ENCODE data around the gene HTR1D.
"Not testable (repeated sequence)": the region's sequence is repeated elsewhere in the genome, so short reads cannot be mapped to it uniquely, and the experiment has no call there.

HTR1D gene

GRCh38 chr1:23217421-23218115 lies at the start of gene HTR1D:
Gene HTR1D (minus strand): TSS chr1:23217502. CDS start chr1:23194219, 23,283 bp downstream.
- Histone ChIP-seq H3K4me3 (ENCODE audit: low read length) (peak within 1 kb of the TSS; percentile 84), H3K36me3 (ENCODE audit: control insufficient read depth, insufficient read depth, low read length) (no peaks in the 10 kb centered on the region), H3K27ac (ENCODE audit: low read length) (no peak within 1 kb of the TSS), H3K4me1 (ENCODE audit: control insufficient read depth, insufficient read depth, low read length) (peaks cover 4% of the 10 kb centered on the region; the same call in 1 of the 2 replicates), H3K27me3 (ENCODE audit: control insufficient read depth, insufficient read depth, low read length) (no peaks in the 10 kb centered on the region), H3K9me3 (ENCODE audit: control insufficient read depth, insufficient read depth, low read length) (no peaks in the 10 kb centered on the region)
- DNase-seq (ENCODE audit: low read depth, low spot score), result no peak
- no CpG with 5 or more reads among the region's 45 CpGs for WGBS (ENCODE audit: insufficient coverage, insufficient read length)

- H3K27me3 ChIP-seq (ENCODE audit: control insufficient read depth, insufficient read depth, low read length), result no peaks in the 10 kb centered on the region
- H3K27ac ChIP-seq (ENCODE audit: low read length), result no peak overlapping the region
- no peaks in the 10 kb centered on the region for H3K36me3 ChIP-seq (ENCODE audit: control insufficient read depth, insufficient read depth, low read length)
- H3K9me3 ChIP-seq (ENCODE audit: control insufficient read depth, insufficient read depth, low read length), result no peaks in the 10 kb centered on the region
- peaks cover 5% of the 10 kb centered on the region; the same call in 1 of the 2 replicates for H3K4me1 ChIP-seq (ENCODE audit: control insufficient read depth, insufficient read depth, low read length)
- no peak overlapping the region for H3K4me3 ChIP-seq (ENCODE audit: low read length)
- WGBS (ENCODE audit: insufficient coverage, insufficient read length), result no CpG with 5 or more reads among the region's 3 CpGs
- peak; percentile 41 for DNase-seq (ENCODE audit: low read depth, low spot score)
These were observed 46.1 kb upstream of the HTR1D start for GRCh38 chr1:23263380-23263887.

GRCh38 chr1:23258082-23258481 lies 40.8 kb upstream of the HTR1D start:
- not testable (repeated sequence) for DNase-seq (ENCODE audit: low read depth, low spot score); H3K4me3 ChIP-seq (ENCODE audit: low read length); H3K9me3 ChIP-seq (ENCODE audit: control insufficient read depth, insufficient read depth, low read length); H3K36me3 ChIP-seq (ENCODE audit: control insufficient read depth, insufficient read depth, low read length); H3K27ac ChIP-seq (ENCODE audit: low read length); H3K4me1 ChIP-seq (ENCODE audit: control insufficient read depth, insufficient read depth, low read length); H3K27me3 ChIP-seq (ENCODE audit: control insufficient read depth, insufficient read depth, low read length)
- whole genome bisulfite sequencing (ENCODE audit: insufficient coverage, insufficient read length), result no CpG with 5 or more reads among the region's 2 CpGs

GRCh38 chr1:23257371-23257770 lies 40.1 kb upstream of the HTR1D start:
- H3K9me3 ChIP-seq (ENCODE audit: control insufficient read depth, insufficient read depth, low read length); H3K27me3 ChIP-seq (ENCODE audit: control insufficient read depth, insufficient read depth, low read length); H3K27ac ChIP-seq (ENCODE audit: low read length): not testable (repeated sequence)

GRCh38 chr1:23254584-23254983 lies 37.3 kb upstream of the HTR1D start:
- Histone ChIP-seq H3K4me1 (ENCODE audit: control insufficient read depth, insufficient read depth, low read length) (no peaks in the 10 kb centered on the region), H3K27me3 (ENCODE audit: control insufficient read depth, insufficient read depth, low read length) (no peaks in the 10 kb centered on the region), H3K4me3 (ENCODE audit: low read length) (no peak overlapping the region), H3K27ac (ENCODE audit: low read length) (no peak overlapping the region), H3K36me3 (ENCODE audit: control insufficient read depth, insufficient read depth, low read length) (no peaks in the 10 kb centered on the region), H3K9me3 (ENCODE audit: control insufficient read depth, insufficient read depth, low read length) (no peaks in the 10 kb centered on the region)
- DNase-seq (ENCODE audit: low read depth, low spot score), result no peak
- no CpG with 5 or more reads among the region's 5 CpGs for WGBS (ENCODE audit: insufficient coverage, insufficient read length)

More at GRCh38 chr1:23257371-23257770, 40.1 kb upstream of the HTR1D start:
- not testable (repeated sequence) for H3K4me3 ChIP-seq (ENCODE audit: low read length); DNase-seq (ENCODE audit: low read depth, low spot score); H3K36me3 ChIP-seq (ENCODE audit: control insufficient read depth, insufficient read depth, low read length); H3K4me1 ChIP-seq (ENCODE audit: control insufficient read depth, insufficient read depth, low read length)
- WGBS (ENCODE audit: insufficient coverage, insufficient read length), result no CpG with 5 or more reads among the region's 34 CpGs

- H3K27me3 ChIP-seq (ENCODE audit: control insufficient read depth, insufficient read depth, low read length), result no peaks in the 10 kb centered on the region
- no peak overlapping the region for H3K4me3 ChIP-seq (ENCODE audit: low read length)
- no peak overlapping the region for H3K27ac ChIP-seq (ENCODE audit: low read length)
- H3K4me1 ChIP-seq (ENCODE audit: control insufficient read depth, insufficient read depth, low read length), result no peaks in the 10 kb centered on the region
- DNase-seq (ENCODE audit: low read depth, low spot score), result no peak
- no peaks in the 10 kb centered on the region for H3K9me3 ChIP-seq (ENCODE audit: control insufficient read depth, insufficient read depth, low read length)
- H3K36me3 ChIP-seq (ENCODE audit: control insufficient read depth, insufficient read depth, low read length), result no peaks in the 10 kb centered on the region
- WGBS (ENCODE audit: insufficient coverage, insufficient read length), result no CpG with 5 or more reads among the region's 1 CpG
These were observed 34.5 kb upstream of the HTR1D start for GRCh38 chr1:23251812-23252211.

- no peaks in the 10 kb centered on the region for H3K27me3 ChIP-seq (ENCODE audit: control insufficient read depth, insufficient read depth, low read length)
- no peaks in the 10 kb centered on the region for H3K9me3 ChIP-seq (ENCODE audit: control insufficient read depth, insufficient read depth, low read length)
- H3K36me3 ChIP-seq (ENCODE audit: control insufficient read depth, insufficient read depth, low read length), result no peaks in the 10 kb centered on the region
- no peak for DNase-seq (ENCODE audit: low read depth, low spot score)
- H3K27ac ChIP-seq (ENCODE audit: low read length), result no peak overlapping the region
- no CpG with 5 or more reads among the region's 6 CpGs for WGBS (ENCODE audit: insufficient coverage, insufficient read length)
- H3K4me1 ChIP-seq (ENCODE audit: control insufficient read depth, insufficient read depth, low read length), result no peaks in the 10 kb centered on the region
- no peak overlapping the region for H3K4me3 ChIP-seq (ENCODE audit: low read length)
These were observed 32.6 kb upstream of the HTR1D start for GRCh38 chr1:23249787-23250454.

GRCh38 chr1:23247276-23247675 lies 30.0 kb upstream of the HTR1D start:
- H3K4me3 ChIP-seq (ENCODE audit: low read length), result no peak overlapping the region
- no CpG with 5 or more reads among the region's 6 CpGs for WGBS (ENCODE audit: insufficient coverage, insufficient read length)
- H3K27ac ChIP-seq (ENCODE audit: low read length), result no peak overlapping the region
- no peaks in the 10 kb centered on the region for H3K4me1 ChIP-seq (ENCODE audit: control insufficient read depth, insufficient read depth, low read length)
- no peaks in the 10 kb centered on the region for H3K36me3 ChIP-seq (ENCODE audit: control insufficient read depth, insufficient read depth, low read length)
- no peak for DNase-seq (ENCODE audit: low read depth, low spot score)
- H3K27me3 ChIP-seq (ENCODE audit: control insufficient read depth, insufficient read depth, low read length), result no peaks in the 10 kb centered on the region
- H3K9me3 ChIP-seq (ENCODE audit: control insufficient read depth, insufficient read depth, low read length), result no peaks in the 10 kb centered on the region

GRCh38 chr1:23246274-23246673 lies 29.0 kb upstream of the HTR1D start:
- WGBS (ENCODE audit: insufficient coverage, insufficient read length), result no CpG with 5 or more reads among the region's 2 CpGs
- Histone ChIP-seq H3K27me3 (ENCODE audit: control insufficient read depth, insufficient read depth, low read length) (no peaks in the 10 kb centered on the region), H3K27ac (ENCODE audit: low read length) (no peak overlapping the region), H3K4me1 (ENCODE audit: control insufficient read depth, insufficient read depth, low read length) (no peaks in the 10 kb centered on the region), H3K9me3 (ENCODE audit: control insufficient read depth, insufficient read depth, low read length) (no peaks in the 10 kb centered on the region), H3K4me3 (ENCODE audit: low read length) (no peak overlapping the region), H3K36me3 (ENCODE audit: control insufficient read depth, insufficient read depth, low read length) (no peaks in the 10 kb centered on the region)
- DNase-seq (ENCODE audit: low read depth, low spot score), result no peak

- Histone ChIP-seq H3K27me3 (ENCODE audit: control insufficient read depth, insufficient read depth, low read length) (no peaks in the 10 kb centered on the region), H3K36me3 (ENCODE audit: control insufficient read depth, insufficient read depth, low read length) (no peaks in the 10 kb centered on the region), H3K4me1 (ENCODE audit: control insufficient read depth, insufficient read depth, low read length) (no peaks in the 10 kb centered on the region), H3K9me3 (ENCODE audit: control insufficient read depth, insufficient read depth, low read length) (no peaks in the 10 kb centered on the region), H3K4me3 (ENCODE audit: low read length) (no peak overlapping the region), H3K27ac (ENCODE audit: low read length) (no peak overlapping the region)
- DNase-seq (ENCODE audit: low read depth, low spot score), result no peak
- WGBS (ENCODE audit: insufficient coverage, insufficient read length), result no CpG with 5 or more reads among the region's 7 CpGs
These were observed 27.0 kb upstream of the HTR1D start for GRCh38 chr1:23244256-23244761.

All from iPS DF 6.9 (cell line).